DND-41 (cell line): ENCODE data around the gene CNTFR.
"Not testable (repeated sequence)": the region's sequence is repeated elsewhere in the genome, so short reads cannot be mapped to it uniquely, and the experiment has no call there.

ENCODE experiments used
- ATAC-seq: fragments of 200-7000 bp; cut with Tn5 transposase; 3 replicates; pipeline ENCODE4 v1.9.1; 2021; ENCODE audit warnings: low read depth; ENCODE audit not compliant: insufficient read depth
- DNase-seq: peaks from one replicate; pipeline ENCODE4 v3.0.0-alpha.2; 2020
- H2AFZ ChIP-seq: 2 replicates; pipeline ENCODE4 v1.6.0; 2012; ENCODE audit warnings: low read depth, low read length
- H3K27ac ChIP-seq: 2 replicates; pipeline ENCODE4 v1.5.1; 2012; ENCODE audit warnings: low read length, inconsistent platforms
- H3K27me3 ChIP-seq: fragments of 200-600 bp; sonication (generic); 2 replicates; pipeline ENCODE4 v1.6.0; 2012; ENCODE audit warnings: low read length, mild to moderate bottlenecking, inconsistent platforms; ENCODE audit not compliant: insufficient read depth, poor library complexity
- H3K36me3 ChIP-seq: 2 replicates; pipeline ENCODE4 v1.5.1; 2012; ENCODE audit warnings: low read length, inconsistent platforms; ENCODE audit not compliant: insufficient read depth
- H3K4me1 ChIP-seq: 2 replicates; pipeline ENCODE4 v1.5.1; 2012; ENCODE audit warnings: mild to moderate bottlenecking, low read length; ENCODE audit not compliant: insufficient read depth
- H3K4me2 ChIP-seq: 2 replicates; pipeline ENCODE4 v1.6.0; 2012; ENCODE audit warnings: mild to moderate bottlenecking, moderate library complexity, low read length, inconsistent platforms; ENCODE audit not compliant: insufficient read depth
- H3K4me3 ChIP-seq, 2 experiments: fragments of 200-600 bp in 1 of 2; shearing (Covaris generic) in 1 of 2; 2 replicates each; pipeline ENCODE4 v1.5.1; 2012 to 2016; ENCODE audit warnings: inconsistent platforms in 2 of 2, low read length in 2 of 2, mild to moderate bottlenecking in 2 of 2, low read depth in 1 of 2, moderate library complexity in 1 of 2
- H3K79me2 ChIP-seq: 2 replicates; pipeline ENCODE4 v1.6.0; 2012; ENCODE audit warnings: low read length, inconsistent platforms; ENCODE audit not compliant: insufficient read depth
- H3K9ac ChIP-seq: 2 replicates; pipeline ENCODE4 v1.6.0; 2012; ENCODE audit warnings: low read depth, mild to moderate bottlenecking, inconsistent platforms, low read length, moderate library complexity
- H3K9me3 ChIP-seq: 2 replicates; pipeline ENCODE4 v1.5.1; 2012; ENCODE audit warnings: low read length, moderate library complexity, mild to moderate bottlenecking, inconsistent platforms; ENCODE audit not compliant: insufficient read depth, severe bottlenecking
- H4K20me1 ChIP-seq: 2 replicates; pipeline ENCODE4 v1.6.0; 2012; ENCODE audit warnings: low read length; ENCODE audit not compliant: insufficient read depth
- CTCF ChIP-seq: IDR thresholded peaks from 2 replicates; pipeline ENCODE4 v1.5.1; 2012; ENCODE audit warnings: borderline replicate concordance, low read length, moderate library complexity, mild to moderate bottlenecking; ENCODE audit not compliant: poor library complexity, severe bottlenecking; ENCODE audit errors: extremely low read depth
- EZH2 ChIP-seq: IDR thresholded peaks from 3 replicates; pipeline ENCODE4 v1.6.1; 2012; ENCODE audit warnings: borderline replicate concordance, low read depth, mild to moderate bottlenecking, moderate library complexity, low read length, inconsistent platforms; ENCODE audit not compliant: severe bottlenecking

The CNTFR gene

GRCh38 chr9:34544035-34544434 is 45.5 kb downstream of the CNTFR start:
- no peaks in the 10 kb centered on the region for H3K9me3 ChIP-seq
- no peak overlapping the region for H3K27ac ChIP-seq
- H3K36me3 ChIP-seq = no peaks in the 10 kb centered on the region
- no peaks in the 10 kb centered on the region for H4K20me1 ChIP-seq
- TF ChIP-seq EZH2 (no peak), CTCF (no peak)
- H3K9ac ChIP-seq = no peak overlapping the region
- H3K4me3 ChIP-seq = no peak overlapping the region
- ATAC-seq = no peak
- DNase-seq = no peak
- no peaks in the 10 kb centered on the region for H3K4me1 ChIP-seq
- no peak overlapping the region for H3K4me2 ChIP-seq
- no peaks in the 10 kb centered on the region for H3K27me3 ChIP-seq
- no peak overlapping the region for H2AFZ ChIP-seq
- no peaks in the 10 kb centered on the region for H3K79me2 ChIP-seq

GRCh38 chr9:34541540-34541939 is 48.0 kb downstream of the CNTFR start:
- Histone ChIP-seq H4K20me1 (no peaks in the 10 kb centered on the region), H3K4me3 (no peak overlapping the region), H3K4me1 (no peaks in the 10 kb centered on the region), H3K36me3 (no peaks in the 10 kb centered on the region), H3K9me3 (no peaks in the 10 kb centered on the region), H3K79me2 (no peaks in the 10 kb centered on the region), H2AFZ (no peak overlapping the region), H3K9ac (no peak overlapping the region), H3K27ac (no peak overlapping the region), H3K27me3 (no peaks in the 10 kb centered on the region), H3K4me2 (no peak overlapping the region)
- no peak for TF ChIP-seq CTCF
- no peak for TF ChIP-seq EZH2
- DNase-seq (no peak), ATAC-seq (no peak)

GRCh38 chr9:34540827-34541226 is 48.7 kb downstream of the CNTFR start:
- Histone ChIP-seq H3K4me3 (no peak overlapping the region), H3K4me1 (no peaks in the 10 kb centered on the region), H3K4me2 (no peak overlapping the region), H3K79me2 (no peaks in the 10 kb centered on the region), H3K9me3 (no peaks in the 10 kb centered on the region), H3K9ac (no peak overlapping the region), H3K27me3 (no peaks in the 10 kb centered on the region), H3K36me3 (no peaks in the 10 kb centered on the region), H2AFZ (no peak overlapping the region), H4K20me1 (no peaks in the 10 kb centered on the region), H3K27ac (no peak overlapping the region)
- ATAC-seq (no peak), DNase-seq (no peak)
- no peak for TF ChIP-seq CTCF
- TF ChIP-seq EZH2 = no peak

GRCh38 chr9:34536685-34537084 is 52.8 kb downstream of the CNTFR start:
- no peak overlapping the region for H3K27ac ChIP-seq
- no peaks in the 10 kb centered on the region for H3K79me2 ChIP-seq
- no peak overlapping the region for H3K4me2 ChIP-seq
- H3K36me3 ChIP-seq = no peaks in the 10 kb centered on the region
- no peak overlapping the region for H2AFZ ChIP-seq
- TF ChIP-seq EZH2 = no peak
- no peaks in the 10 kb centered on the region for H4K20me1 ChIP-seq
- H3K4me3 ChIP-seq = no peak overlapping the region
- no peaks in the 10 kb centered on the region for H3K9me3 ChIP-seq
- no peaks in the 10 kb centered on the region for H3K4me1 ChIP-seq
- H3K27me3 ChIP-seq = no peaks in the 10 kb centered on the region
- no peak overlapping the region for H3K9ac ChIP-seq
- DNase-seq (no peak), ATAC-seq (no peak)

GRCh38 chr9:34532041-34532440 is 57.5 kb downstream of the CNTFR start:
- ATAC-seq, DNase-seq, H4K20me1 ChIP-seq, H3K27ac ChIP-seq, H3K4me2 ChIP-seq, H2AFZ ChIP-seq, H3K27me3 ChIP-seq, H3K79me2 ChIP-seq, H3K9me3 ChIP-seq, H3K4me3 ChIP-seq, H3K4me1 ChIP-seq, H3K36me3 ChIP-seq, H3K9ac ChIP-seq: not testable (repeated sequence)
